ENCODE measurements around the gene GATA6.

GATA6 gene

DNA sequence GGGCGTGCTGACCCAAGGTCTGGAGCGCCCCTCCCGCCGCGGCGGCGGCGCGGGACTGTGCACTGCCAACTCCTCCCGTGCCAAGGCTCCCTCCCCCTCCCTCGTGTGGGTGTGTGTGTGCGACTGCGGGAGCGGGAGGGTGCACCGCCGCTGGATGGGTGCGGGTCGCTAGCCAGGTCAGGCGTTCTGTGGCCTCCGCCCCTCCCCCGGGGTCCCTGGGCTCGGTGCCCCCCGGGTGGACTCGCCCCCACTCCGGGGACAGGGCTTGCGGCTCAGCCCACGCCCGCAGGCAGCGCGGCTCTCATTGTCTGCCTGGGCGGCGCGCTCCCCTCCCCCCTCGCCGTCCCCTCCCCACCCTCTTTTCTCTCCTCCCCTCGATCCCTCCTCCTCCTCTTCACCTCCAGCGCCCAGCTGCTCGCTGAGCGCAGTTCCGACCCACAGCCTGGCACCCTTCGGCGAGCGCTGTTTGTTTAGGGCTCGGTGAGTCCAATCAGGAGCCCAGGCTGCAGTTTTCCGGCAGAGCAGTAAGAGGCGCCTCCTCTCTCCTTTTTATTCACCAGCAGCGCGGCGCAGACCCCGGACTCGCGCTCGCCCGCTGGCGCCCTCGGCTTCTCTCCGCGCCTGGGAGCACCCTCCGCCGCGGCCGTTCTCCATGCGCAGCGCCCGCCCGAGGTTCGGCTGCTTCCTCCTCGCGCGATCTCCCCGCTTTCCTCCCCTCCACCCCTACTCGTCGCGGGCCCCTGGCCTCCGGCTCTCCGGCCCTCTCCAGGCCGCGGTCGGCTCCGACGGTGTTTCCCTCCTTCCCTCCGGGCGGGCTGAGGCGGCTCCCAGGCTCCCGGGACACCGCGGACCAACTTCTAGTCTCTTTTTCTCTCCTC is at the start of gene GATA6:
Gene GATA6 (plus strand): TSS at position 579 of the 878 bp plus-strand sequence. CDS start 1,556 bp downstream, outside the sequence.
- CTCF ChIA-PET: interaction anchor here (0.6 kb wide), 1 partner anchor 404 kb away, joined by 3 read pairs; no protein-coding TSS in a partner anchor
- POLR2A ChIA-PET: no interaction called here
- DNase-seq (ENCODE audit: low read depth, low spot score): peak; percentile 45
- TF ChIP-seq, protein P1, sequence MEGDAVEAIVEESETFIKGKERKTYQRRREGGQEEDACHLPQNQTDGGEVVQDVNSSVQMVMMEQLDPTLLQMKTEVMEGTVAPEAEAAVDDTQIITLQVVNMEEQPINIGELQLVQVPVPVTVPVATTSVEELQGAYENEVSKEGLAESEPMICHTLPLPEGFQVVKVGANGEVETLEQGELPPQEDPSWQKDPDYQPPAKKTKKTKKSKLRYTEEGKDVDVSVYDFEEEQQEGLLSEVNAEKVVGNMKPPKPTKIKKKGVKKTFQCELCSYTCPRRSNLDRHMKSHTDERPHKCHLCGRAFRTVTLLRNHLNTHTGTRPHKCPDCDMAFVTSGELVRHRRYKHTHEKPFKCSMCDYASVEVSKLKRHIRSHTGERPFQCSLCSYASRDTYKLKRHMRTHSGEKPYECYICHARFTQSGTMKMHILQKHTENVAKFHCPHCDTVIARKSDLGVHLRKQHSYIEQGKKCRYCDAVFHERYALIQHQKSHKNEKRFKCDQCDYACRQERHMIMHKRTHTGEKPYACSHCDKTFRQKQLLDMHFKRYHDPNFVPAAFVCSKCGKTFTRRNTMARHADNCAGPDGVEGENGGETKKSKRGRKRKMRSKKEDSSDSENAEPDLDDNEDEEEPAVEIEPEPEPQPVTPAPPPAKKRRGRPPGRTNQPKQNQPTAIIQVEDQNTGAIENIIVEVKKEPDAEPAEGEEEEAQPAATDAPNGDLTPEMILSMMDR (IDR thresholded peaks at IDR 0.05; ENCODE audit: insufficient read depth, low read length, missing control alignments): peak; percentile 67
- peak within 1 kb of the TSS; percentile 72 for H3K4me3 ChIP-seq (ENCODE audit: low read depth, low read length)

GRCh38 chr18:22124970-22125369 is 44.4 kb upstream of the GATA6 start:
- ChIA-PET CTCF (no interaction called here), POLR2A (no interaction called here)
- DNase-seq (ENCODE audit: low read depth, low spot score): no peak
- TF ChIP-seq, protein P1 (IDR thresholded peaks at IDR 0.05; ENCODE audit: insufficient read depth, low read length, missing control alignments): no peak
- H3K4me3 ChIP-seq (ENCODE audit: low read depth, low read length): no peak overlapping the region

GRCh38 chr18:22128954-22129353 is 40.4 kb upstream of the GATA6 start:
- POLR2A ChIA-PET: no interaction called here
- H3K4me3 ChIP-seq (ENCODE audit: low read depth, low read length): no peak overlapping the region
- no peak for DNase-seq (ENCODE audit: low read depth, low spot score)
- CTCF ChIA-PET: no interaction called here
- TF ChIP-seq, protein P1 (IDR thresholded peaks at IDR 0.05; ENCODE audit: insufficient read depth, low read length, missing control alignments): no peak

- CTCF ChIA-PET: no interaction called here
- no peak for DNase-seq (ENCODE audit: low read depth, low spot score)
- H3K4me3 ChIP-seq (ENCODE audit: low read depth, low read length): no peak overlapping the region
- POLR2A ChIA-PET: no interaction called here
- TF ChIP-seq, protein P1 (IDR thresholded peaks at IDR 0.05; ENCODE audit: insufficient read depth, low read length, missing control alignments): no peak
These were observed 39.6 kb upstream of the GATA6 start for GRCh38 chr18:22129778-22130177.

- TF ChIP-seq, protein P1 (IDR thresholded peaks at IDR 0.05; ENCODE audit: insufficient read depth, low read length, missing control alignments): no peak
- CTCF ChIA-PET: no interaction called here
- POLR2A ChIA-PET: interaction anchor here (0.7 kb wide), 1 partner anchor 9 kb away, joined by 4 read pairs; no protein-coding TSS in a partner anchor
- H3K4me3 ChIP-seq (ENCODE audit: low read depth, low read length): no peak overlapping the region
- DNase-seq (ENCODE audit: low read depth, low spot score): no peak
These were observed 37.1 kb upstream of the GATA6 start for GRCh38 chr18:22132258-22132657.

DNA sequence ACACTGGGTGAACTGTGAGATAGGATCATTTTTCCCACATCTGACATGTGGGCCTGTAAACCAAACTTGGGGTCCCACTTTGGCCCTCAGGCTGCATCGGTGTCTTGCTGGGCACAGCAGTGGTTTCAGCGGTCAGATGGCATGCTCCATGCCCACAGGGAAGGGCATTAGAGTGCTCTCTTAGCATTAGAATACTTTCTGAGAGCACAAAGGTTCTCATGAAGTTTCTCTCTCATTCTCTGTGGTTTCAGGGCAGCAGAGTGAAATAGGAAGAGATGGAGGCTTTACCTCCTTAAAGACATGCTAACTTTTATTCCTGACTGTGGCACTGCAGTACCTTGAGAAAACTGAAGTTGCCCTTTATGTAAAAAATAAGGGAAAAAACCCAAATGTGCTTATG is 36.6 kb upstream of the GATA6 start:
- TF ChIP-seq, protein P1 (IDR thresholded peaks at IDR 0.05; ENCODE audit: insufficient read depth, low read length, missing control alignments): no peak
- ChIA-PET POLR2A (interaction anchor here (0.7 kb wide), 1 partner anchor 9 kb away, joined by 4 read pairs; no protein-coding TSS in a partner anchor), CTCF (no interaction called here)
- H3K4me3 ChIP-seq (ENCODE audit: low read depth, low read length): no peak overlapping the region
- no peak for DNase-seq (ENCODE audit: low read depth, low spot score)

All from AG04449 (cell line).